Activated CD4-positive, alpha-beta memory T cell treated with anti-CD3 and anti-CD28 coated beads, Interleukin-2, amount 10 ng/mL, durations not matched to agents 7 days and 5 days (primary cell): ENCODE measurements around the gene AASS. TPM values are rescaled to one million over a fixed set of nuclear protein-coding genes. Genes with fewer than 3 reads are reported as not detected.
"Not testable (repeated sequence)": the region's sequence is repeated elsewhere in the genome, so short reads cannot be mapped to it uniquely, and the experiment has no call there.

Experiments used
- CTCF ChIA-PET: fragments of 350-600 bp; sonication (Branson Sonifier 250); formaldehyde crosslinking; loops from one replicate; lab custom pipeline; 2021; ENCODE audit warnings: antibody characterized with exemption, inconsistent platforms; lab: Charles Lee
- POLR2A ChIA-PET: fragments of 350-600 bp; sonication (Branson Sonifier 250); formaldehyde crosslinking; loops from one replicate; lab custom pipeline; 2021; ENCODE audit warnings: antibody characterized with exemption; lab: Charles Lee
- DNase-seq: peaks from one replicate; pipeline ENCODE4 v3.0.0-alpha.2; 2020
- H3K27ac Mint-ChIP-seq: one replicate; pipeline ENCODE4 v1.8.0; 2021; ENCODE audit warnings: mild to moderate bottlenecking, mixed read lengths
- H3K27me3 Mint-ChIP-seq: one replicate; pipeline ENCODE4 v1.8.0; 2021; ENCODE audit warnings: mixed read lengths
- H3K36me3 Mint-ChIP-seq: one replicate; pipeline ENCODE4 v1.8.0; 2021; ENCODE audit warnings: low read depth, mixed read lengths
- H3K4me1 Mint-ChIP-seq: one replicate; pipeline ENCODE4 v1.8.0; 2021; ENCODE audit warnings: mixed read lengths
- H3K4me3 Mint-ChIP-seq: one replicate; pipeline ENCODE4 v1.8.0; 2021; ENCODE audit warnings: mild to moderate bottlenecking, mixed read lengths
- H3K9me3 Mint-ChIP-seq: one replicate; pipeline ENCODE4 v1.8.0; 2021; ENCODE audit warnings: mixed read lengths
- total RNA-seq, 2 experiments: library from RNA; stranded (reverse); gene quantifications; one replicate each; pipeline ENCODE4 v1.2.3, GENCODE V29; 2021

The AASS gene
- total RNA-seq = under 1 TPM; 0.81 to 0.93 TPM

- H3K9me3 Mint-ChIP-seq = no peaks in the 10 kb centered on the region
- peaks cover 15% of the 10 kb centered on the region for H3K4me1 Mint-ChIP-seq
- ChIA-PET CTCF (interaction anchor here (0.6 to 0.8 kb wide), 2 partner anchors 51 to 167 kb away, joined by 4 read pairs; no protein-coding TSS in a partner anchor), POLR2A (no interaction called here)
- H3K27ac Mint-ChIP-seq = no peak within 1 kb of the TSS
- peaks cover 18% of the 10 kb centered on the region for H3K27me3 Mint-ChIP-seq
- DNase-seq = peak; percentile 74
- H3K36me3 Mint-ChIP-seq = no peaks in the 10 kb centered on the region
- H3K4me3 Mint-ChIP-seq = peak within 1 kb of the TSS; percentile 79
These were observed at the start of gene AASS for GRCh38 chr7:122143751-122144711. AASS (minus strand) TSS chr7:122144249; CDS start chr7:122133726, 10,523 bp downstream.

DNA sequence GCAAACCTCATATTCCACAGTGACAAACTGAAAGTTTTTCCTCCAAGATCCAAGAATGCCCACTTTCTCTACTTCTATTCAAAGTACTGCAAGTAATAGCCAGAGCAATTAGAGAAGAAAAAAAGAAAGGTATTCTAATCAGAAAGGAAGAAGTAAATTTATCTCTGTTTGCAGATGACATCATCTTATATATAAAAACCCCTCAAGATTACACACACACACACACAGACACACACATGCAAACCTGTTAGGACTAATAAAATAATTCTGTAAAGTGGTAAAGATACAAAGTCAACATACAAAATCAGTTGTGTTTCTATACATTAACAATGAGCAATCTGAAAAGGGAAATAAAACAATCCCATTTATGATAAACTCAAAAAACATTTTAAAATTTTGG is 44.7 kb upstream of the AASS start:
- Mint-ChIP-seq H3K9me3 (peaks cover 10% of the 10 kb centered on the region), H3K27me3 (no peaks in the 10 kb centered on the region), H3K4me1 (no peaks in the 10 kb centered on the region), H3K36me3 (no peaks in the 10 kb centered on the region), H3K27ac (no peak overlapping the region), H3K4me3 (no peak overlapping the region)
- DNase-seq = no peak
- ChIA-PET CTCF (no interaction called here), POLR2A (no interaction called here)

DNA sequence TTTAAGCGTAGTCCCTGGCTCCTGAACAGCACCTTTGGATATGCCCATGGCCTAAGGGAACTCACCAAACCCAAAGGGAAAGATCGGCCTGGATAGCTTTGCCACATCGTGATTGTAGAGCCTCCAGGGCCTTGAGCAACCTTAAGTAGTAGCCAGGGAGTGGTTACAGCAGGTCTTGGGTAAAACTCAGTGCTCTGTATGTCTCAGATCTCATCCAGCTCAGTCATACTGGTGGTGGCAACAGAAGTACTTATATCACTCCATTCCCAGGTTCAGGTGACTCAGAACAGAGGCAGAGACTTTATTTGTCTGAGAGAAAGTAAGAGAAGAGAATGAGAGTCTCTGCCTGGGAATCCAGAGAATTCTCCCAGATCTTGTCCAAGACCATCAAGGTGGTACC is 39.1 kb upstream of the AASS start:
- no peaks in the 10 kb centered on the region for H3K4me1 Mint-ChIP-seq
- CTCF ChIA-PET = no interaction called here
- no peaks in the 10 kb centered on the region for H3K27me3 Mint-ChIP-seq
- POLR2A ChIA-PET = no interaction called here
- no peak overlapping the region for H3K27ac Mint-ChIP-seq
- H3K4me3 Mint-ChIP-seq = no peak overlapping the region
- no peaks in the 10 kb centered on the region for H3K36me3 Mint-ChIP-seq
- no peak for DNase-seq
- H3K9me3 Mint-ChIP-seq = no peaks in the 10 kb centered on the region

- Mint-ChIP-seq H3K4me1 (no peaks in the 10 kb centered on the region), H3K27ac (no peak overlapping the region), H3K9me3 (no peaks in the 10 kb centered on the region), H3K36me3 (no peaks in the 10 kb centered on the region), H3K27me3 (no peaks in the 10 kb centered on the region), H3K4me3 (no peak overlapping the region)
- ChIA-PET POLR2A (no interaction called here), CTCF (no interaction called here)
- DNase-seq = no peak
These were observed 38.0 kb upstream of the AASS start for GRCh38 chr7:122182081-122182480.

GRCh38 chr7:122172144-122172543 is 28.1 kb upstream of the AASS start:
- CTCF ChIA-PET, H3K27me3 Mint-ChIP-seq, DNase-seq, H3K4me3 Mint-ChIP-seq, H3K36me3 Mint-ChIP-seq, H3K27ac Mint-ChIP-seq, H3K4me1 Mint-ChIP-seq, H3K9me3 Mint-ChIP-seq, POLR2A ChIA-PET: not testable (repeated sequence)

DNA sequence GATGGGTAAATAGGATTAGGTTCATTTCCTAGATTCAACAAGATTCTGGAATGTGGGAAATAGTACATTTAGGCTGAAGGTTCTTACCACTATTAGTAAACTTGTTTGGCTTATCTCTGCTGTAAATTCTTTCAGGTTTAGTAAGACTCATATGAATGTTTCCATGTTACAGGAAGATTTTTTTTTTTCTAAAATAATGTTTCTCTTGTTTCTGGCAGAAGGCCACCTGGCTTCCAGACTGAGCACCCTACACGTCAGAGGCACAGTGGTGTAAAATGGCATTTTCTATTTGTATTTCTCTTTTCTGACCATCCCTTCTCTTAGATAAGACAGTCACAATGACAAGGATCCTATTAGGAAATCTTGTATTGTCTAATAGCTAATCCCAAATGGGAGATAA is 22.7 kb upstream of the AASS start:
- Mint-ChIP-seq H3K4me1 (no peaks in the 10 kb centered on the region), H3K27ac (no peak overlapping the region), H3K36me3 (no peaks in the 10 kb centered on the region), H3K27me3 (no peaks in the 10 kb centered on the region), H3K4me3 (no peak overlapping the region), H3K9me3 (no peaks in the 10 kb centered on the region)
- CTCF ChIA-PET = no interaction called here
- POLR2A ChIA-PET = no interaction called here
- no peak for DNase-seq

DNA sequence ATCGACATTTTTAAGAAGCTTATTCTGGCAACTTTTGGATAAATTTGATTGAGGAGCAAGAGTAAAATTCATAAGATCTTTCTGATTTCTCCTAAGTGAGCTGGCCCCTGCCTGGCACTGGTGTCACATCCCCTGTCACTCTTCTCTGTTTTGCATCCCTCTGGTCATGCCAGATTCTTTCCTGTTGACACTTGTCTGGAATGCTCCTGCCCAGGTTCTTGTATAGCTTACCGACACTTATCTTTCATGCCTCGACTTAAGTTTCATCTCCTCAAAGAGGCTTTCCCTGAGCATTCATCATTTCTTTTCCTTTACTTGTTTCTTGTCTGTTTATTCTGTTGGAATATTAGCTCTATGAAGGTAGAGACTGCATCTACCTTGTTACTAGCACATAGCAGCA is 22.2 kb upstream of the AASS start:
- Mint-ChIP-seq H3K4me3 (no peak overlapping the region), H3K27me3 (no peaks in the 10 kb centered on the region), H3K27ac (no peak overlapping the region), H3K4me1 (no peaks in the 10 kb centered on the region), H3K9me3 (no peaks in the 10 kb centered on the region), H3K36me3 (no peaks in the 10 kb centered on the region)
- ChIA-PET POLR2A (no interaction called here), CTCF (no interaction called here)
- no peak for DNase-seq

- Mint-ChIP-seq H3K4me3 (no peak overlapping the region), H3K36me3 (no peaks in the 10 kb centered on the region), H3K27me3 (no peaks in the 10 kb centered on the region), H3K4me1 (no peaks in the 10 kb centered on the region), H3K27ac (no peak overlapping the region), H3K9me3 (no peaks in the 10 kb centered on the region)
- DNase-seq = no peak
- ChIA-PET POLR2A (no interaction called here), CTCF (no interaction called here)
These were observed 17.6 kb upstream of the AASS start for GRCh38 chr7:122161628-122162027.

GRCh38 chr7:122155566-122155965 is 11.5 kb upstream of the AASS start:
- H3K9me3 Mint-ChIP-seq = peaks cover 2% of the 10 kb centered on the region
- CTCF ChIA-PET = no interaction called here
- no peaks in the 10 kb centered on the region for H3K36me3 Mint-ChIP-seq
- H3K4me3 Mint-ChIP-seq = no peak overlapping the region
- no peak for DNase-seq
- H3K27ac Mint-ChIP-seq = no peak overlapping the region
- no peaks in the 10 kb centered on the region for H3K4me1 Mint-ChIP-seq
- POLR2A ChIA-PET = no interaction called here
- no peaks in the 10 kb centered on the region for H3K27me3 Mint-ChIP-seq

GRCh38 chr7:122148878-122149277 is 4.8 kb upstream of the AASS start:
- H3K9me3 Mint-ChIP-seq = no peaks in the 10 kb centered on the region
- no peak for DNase-seq
- no peak overlapping the region for H3K4me3 Mint-ChIP-seq
- H3K27me3 Mint-ChIP-seq = peaks cover 6% of the 10 kb centered on the region
- ChIA-PET POLR2A (no interaction called here), CTCF (no interaction called here)
- peaks cover 6% of the 10 kb centered on the region for H3K4me1 Mint-ChIP-seq
- no peak overlapping the region for H3K27ac Mint-ChIP-seq
- no peaks in the 10 kb centered on the region for H3K36me3 Mint-ChIP-seq

GRCh38 chr7:122148081-122148480 is 4.0 kb upstream of the AASS start:
- no peaks in the 10 kb centered on the region for H3K36me3 Mint-ChIP-seq
- peaks cover 13% of the 10 kb centered on the region for H3K27me3 Mint-ChIP-seq
- CTCF ChIA-PET = no interaction called here
- H3K9me3 Mint-ChIP-seq = no peaks in the 10 kb centered on the region
- no peak overlapping the region for H3K4me3 Mint-ChIP-seq
- POLR2A ChIA-PET = no interaction called here
- DNase-seq = no peak
- peaks cover 12% of the 10 kb centered on the region for H3K4me1 Mint-ChIP-seq
- no peak overlapping the region for H3K27ac Mint-ChIP-seq

DNA sequence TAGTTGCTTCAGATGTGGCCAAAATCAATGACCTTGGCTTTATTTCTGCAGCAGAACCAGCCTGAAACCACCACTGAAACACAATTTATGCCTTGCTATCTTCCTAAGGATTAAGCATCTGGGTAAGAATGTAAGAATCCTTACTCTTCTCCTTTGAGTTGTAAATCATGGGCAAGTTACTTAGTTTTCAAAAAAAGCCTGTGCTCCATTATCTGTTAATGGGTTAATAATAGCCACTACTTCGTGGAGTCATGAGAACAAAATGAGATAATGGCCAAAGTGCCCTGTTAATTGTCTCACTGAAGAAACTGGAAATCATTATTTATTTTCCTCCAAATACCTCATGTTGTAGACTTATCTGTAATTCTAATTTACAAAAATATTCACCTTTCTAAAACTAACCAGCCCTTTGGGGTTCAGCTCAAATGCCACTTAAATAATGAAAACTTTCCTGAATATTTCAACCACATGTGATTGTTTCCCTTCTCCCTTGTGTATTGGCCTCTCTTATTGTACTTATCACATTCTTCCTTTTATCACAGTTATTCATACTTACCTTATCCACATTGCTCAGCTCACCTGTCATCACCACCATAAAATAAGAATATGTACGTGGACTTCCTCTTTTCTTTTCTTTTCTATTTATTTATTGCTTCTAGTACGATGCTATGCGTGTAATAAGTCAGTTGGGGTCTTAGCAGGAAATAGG is 2.0 kb upstream of the AASS start:
- Mint-ChIP-seq H3K27me3 (peaks cover 18% of the 10 kb centered on the region), H3K4me3 (no peak overlapping the region), H3K27ac (no peak overlapping the region), H3K36me3 (no peaks in the 10 kb centered on the region), H3K9me3 (no peaks in the 10 kb centered on the region), H3K4me1 (peaks cover 15% of the 10 kb centered on the region)
- CTCF ChIA-PET = no interaction called here
- no peak for DNase-seq
- POLR2A ChIA-PET = no interaction called here

- no peaks in the 10 kb centered on the region for H3K9me3 Mint-ChIP-seq
- no peaks in the 10 kb centered on the region for H3K36me3 Mint-ChIP-seq
- no peak overlapping the region for H3K27ac Mint-ChIP-seq
- H3K27me3 Mint-ChIP-seq = peaks cover 18% of the 10 kb centered on the region
- DNase-seq = no peak
- peak overlapping the region; percentile 79 for H3K4me3 Mint-ChIP-seq
- peaks cover 15% of the 10 kb centered on the region for H3K4me1 Mint-ChIP-seq
- ChIA-PET POLR2A (no interaction called here), CTCF (interaction anchor here (0.6 kb wide), 1 partner anchor 168 kb away, joined by 4 read pairs; no protein-coding TSS in a partner anchor)
These were observed 686 bp downstream of the AASS start for GRCh38 chr7:122143376-122143750.
